C4-2B (cell line): ENCODE data around the gene ANXA6.
"Not testable (repeated sequence)": the region's sequence is repeated elsewhere in the genome, so short reads cannot be mapped to it uniquely, and the experiment has no call there.

Experiments
- H3K27ac ChIP-seq: fragments of 450-650 bp; 2 replicates; pipeline ENCODE4 v1.5.1; 2017
- ZFX ChIP-seq: fragments of 450-650 bp; IDR thresholded peaks from 2 replicates; pipeline ENCODE4 v1.6.1; 2017
- TF ChIP-seq, protein P1 (sequence below): fragments of 450-650 bp; conservative IDR thresholded peaks from 2 replicates; pipeline ENCODE4 v1.5.1; 2017; ENCODE audit warnings: mild to moderate bottlenecking

ANXA6 gene

GRCh38 chr5:151179489-151179840 is 21.9 kb upstream of the ANXA6 start:
- no peak overlapping the region for H3K27ac ChIP-seq
- no peak for TF ChIP-seq ZFX
- TF ChIP-seq, protein P1, sequence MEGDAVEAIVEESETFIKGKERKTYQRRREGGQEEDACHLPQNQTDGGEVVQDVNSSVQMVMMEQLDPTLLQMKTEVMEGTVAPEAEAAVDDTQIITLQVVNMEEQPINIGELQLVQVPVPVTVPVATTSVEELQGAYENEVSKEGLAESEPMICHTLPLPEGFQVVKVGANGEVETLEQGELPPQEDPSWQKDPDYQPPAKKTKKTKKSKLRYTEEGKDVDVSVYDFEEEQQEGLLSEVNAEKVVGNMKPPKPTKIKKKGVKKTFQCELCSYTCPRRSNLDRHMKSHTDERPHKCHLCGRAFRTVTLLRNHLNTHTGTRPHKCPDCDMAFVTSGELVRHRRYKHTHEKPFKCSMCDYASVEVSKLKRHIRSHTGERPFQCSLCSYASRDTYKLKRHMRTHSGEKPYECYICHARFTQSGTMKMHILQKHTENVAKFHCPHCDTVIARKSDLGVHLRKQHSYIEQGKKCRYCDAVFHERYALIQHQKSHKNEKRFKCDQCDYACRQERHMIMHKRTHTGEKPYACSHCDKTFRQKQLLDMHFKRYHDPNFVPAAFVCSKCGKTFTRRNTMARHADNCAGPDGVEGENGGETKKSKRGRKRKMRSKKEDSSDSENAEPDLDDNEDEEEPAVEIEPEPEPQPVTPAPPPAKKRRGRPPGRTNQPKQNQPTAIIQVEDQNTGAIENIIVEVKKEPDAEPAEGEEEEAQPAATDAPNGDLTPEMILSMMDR, result no peak

GRCh38 chr5:151178777-151179488 is 21.4 kb upstream of the ANXA6 start:
- H3K27ac ChIP-seq, result no peak overlapping the region
- TF ChIP-seq ZFX, result no peak
- TF ChIP-seq, protein P1, result no peak

DNA sequence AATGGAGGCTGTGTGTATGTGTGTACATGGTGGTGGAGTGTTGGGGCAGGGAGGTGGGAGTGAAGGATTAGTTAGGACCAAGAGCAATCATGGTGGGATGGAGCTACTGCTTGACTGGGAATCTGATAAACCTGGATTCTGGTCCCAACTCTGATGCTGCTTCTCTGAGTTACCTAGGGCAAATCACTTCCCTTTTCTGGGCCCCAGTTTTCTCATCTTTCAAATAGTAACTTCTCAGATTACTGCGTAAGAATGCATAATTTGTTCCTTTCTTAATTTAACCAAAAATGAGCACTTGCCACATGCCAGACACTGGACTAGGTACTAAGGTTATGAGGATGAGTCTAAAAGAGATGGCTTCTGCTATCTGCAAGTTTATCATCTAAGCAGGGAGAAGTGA is 20.8 kb upstream of the ANXA6 start:
- H3K27ac ChIP-seq, result no peak overlapping the region
- no peak for TF ChIP-seq ZFX
- TF ChIP-seq, protein P1, result no peak

DNA sequence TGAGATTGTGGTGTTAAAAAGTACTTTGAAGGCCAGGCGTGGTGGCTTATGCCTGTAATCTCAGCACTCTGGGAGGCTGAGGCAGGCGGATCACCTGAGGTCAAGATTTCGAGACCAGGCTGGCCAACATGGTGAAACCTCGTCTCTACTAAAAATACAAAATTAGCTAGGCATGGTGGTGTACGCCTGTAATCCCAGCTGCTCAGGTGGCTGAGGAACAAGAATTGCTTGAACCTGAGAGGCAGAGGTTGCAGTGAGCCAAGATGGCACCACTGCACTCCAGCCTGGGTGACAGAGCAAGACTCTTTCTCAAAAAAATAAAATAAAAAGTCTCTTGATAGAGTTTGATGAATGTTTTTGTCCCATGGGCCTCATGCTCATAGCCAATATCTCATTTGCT is 18.7 kb upstream of the ANXA6 start:
- H3K27ac ChIP-seq, result not testable (repeated sequence)

DNA sequence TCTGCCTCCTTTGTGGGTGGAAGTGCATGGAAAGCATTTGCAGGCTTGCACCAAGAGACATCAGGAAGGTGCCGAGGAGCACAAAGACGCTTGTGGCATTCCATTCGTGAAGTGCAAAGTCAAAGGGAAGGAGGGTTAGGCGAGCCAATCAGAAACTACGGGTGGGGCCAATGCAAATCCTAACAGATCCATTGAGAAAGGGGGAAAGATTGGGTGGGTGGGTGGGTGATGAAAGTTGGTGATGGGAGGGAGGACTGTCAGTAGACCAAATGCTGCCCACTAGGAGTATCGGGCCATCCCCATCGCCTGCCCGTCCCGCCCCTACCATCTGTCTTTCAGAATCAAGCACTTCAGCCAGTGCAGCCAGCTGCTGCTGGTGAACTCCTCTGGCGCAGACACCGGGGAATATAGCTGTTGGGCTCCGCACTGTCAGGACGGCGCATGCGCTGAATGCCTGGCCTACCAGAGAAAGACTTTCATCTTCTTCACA is 17.1 kb upstream of the ANXA6 start:
- H3K27ac ChIP-seq, result no peak overlapping the region
- TF ChIP-seq, protein P1, result no peak
- TF ChIP-seq ZFX, result no peak

DNA sequence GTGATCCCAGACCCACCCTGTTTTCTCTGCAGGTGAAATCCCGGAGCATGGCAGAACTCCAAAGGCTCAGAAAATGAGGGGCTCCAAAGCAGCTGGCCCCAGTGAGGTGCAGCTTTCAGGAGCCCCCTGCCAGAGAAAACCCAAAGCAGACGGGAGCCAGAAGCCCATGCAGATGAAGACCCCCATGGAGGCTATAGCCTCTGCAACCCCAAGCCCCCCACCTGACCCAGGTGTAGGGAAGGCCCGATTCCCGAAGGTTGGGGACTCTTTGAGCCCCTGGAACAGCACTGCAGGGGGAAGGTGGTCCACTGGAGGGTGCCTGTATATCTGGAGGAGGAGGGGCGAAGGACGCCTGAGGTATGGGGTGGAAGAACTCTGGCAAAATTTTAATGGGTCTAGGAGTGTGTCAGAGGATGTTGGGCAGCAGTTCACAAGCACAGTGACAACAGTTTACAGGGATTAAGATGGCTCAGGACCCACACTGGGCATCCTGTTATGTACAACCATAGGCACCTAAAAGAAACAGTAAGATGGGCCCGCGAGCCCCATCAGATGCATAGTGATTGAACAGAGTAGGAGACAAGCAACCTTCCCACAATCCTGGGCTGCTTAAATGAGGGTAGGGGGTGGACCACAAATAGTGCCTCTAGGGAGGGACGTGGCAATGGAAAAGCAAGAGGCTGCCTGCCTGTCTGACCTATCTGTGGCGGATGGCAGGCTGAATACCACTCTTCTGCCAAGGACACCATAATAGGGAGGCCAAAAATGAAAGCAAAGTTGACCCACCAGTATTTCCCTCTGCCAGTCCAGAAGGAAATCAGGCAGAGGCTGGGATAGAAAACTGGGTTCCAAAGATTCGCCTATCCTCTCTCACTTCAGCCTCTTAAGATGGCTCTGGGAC is 16.4 kb upstream of the ANXA6 start:
- TF ChIP-seq ZFX, result no peak
- TF ChIP-seq, protein P1, result no peak

GRCh38 chr5:151171529-151171928 is 13.9 kb upstream of the ANXA6 start:
- TF ChIP-seq ZFX, result no peak
- TF ChIP-seq, protein P1, result no peak
- H3K27ac ChIP-seq, result no peak overlapping the region

More for the DNA sequence above, 16.4 kb upstream of the ANXA6 start:
- no peak overlapping the region for H3K27ac ChIP-seq
